Measurements from ENCODE around the gene LDHB.
"Not testable (repeated sequence)": the region's sequence is repeated elsewhere in the genome, so short reads cannot be mapped to it uniquely, and the experiment has no call there.

Gene LDHB

GRCh38 chr12:21661396-21662093 is 3.9 kb upstream of the LDHB start:
- DNase-seq = not testable (repeated sequence)

- no peak for DNase-seq
These were observed 1.7 kb upstream of the LDHB start for GRCh38 chr12:21659383-21659782.

- no peak for DNase-seq
These were observed 727 bp downstream of the LDHB start for GRCh38 chr12:21656905-21657325.

GRCh38 chr12:21655591-21655990 is 2.1 kb downstream of the LDHB start:
- DNase-seq = no peak

- DNase-seq = no peak
These were observed 5.8 kb downstream of the LDHB start for GRCh38 chr12:21651821-21652220.

- no peak for DNase-seq
These were observed 6.6 kb downstream of the LDHB start for GRCh38 chr12:21650997-21651396.

GRCh38 chr12:21649034-21649433 is 8.6 kb downstream of the LDHB start:
- no peak for DNase-seq

GRCh38 chr12:21648378-21648777 is 9.3 kb downstream of the LDHB start:
- no peak for DNase-seq

GRCh38 chr12:21647179-21647578 is 10.5 kb downstream of the LDHB start:
- DNase-seq = no peak

GRCh38 chr12:21645041-21645500 is 12.6 kb downstream of the LDHB start:
- peak; percentile 70 for DNase-seq

- DNase-seq = no peak
These were observed 13.1 kb downstream of the LDHB start for GRCh38 chr12:21644516-21644915.

GRCh38 chr12:21643758-21644157 is 13.9 kb downstream of the LDHB start:
- DNase-seq = no peak

GRCh38 chr12:21642707-21643389 is 14.8 kb downstream of the LDHB start:
- DNase-seq = no peak

GRCh38 chr12:21638054-21638891 is 19.4 kb downstream of the LDHB start:
- DNase-seq = no peak

- no peak for DNase-seq
These were observed 23.4 kb downstream of the LDHB start for GRCh38 chr12:21634245-21634644.

- DNase-seq = no peak
These were observed 26.3 kb downstream of the LDHB start for GRCh38 chr12:21631367-21631766.

GRCh38 chr12:21627924-21628323 is 29.7 kb downstream of the LDHB start:
- DNase-seq = peak; percentile 39

GRCh38 chr12:21618566-21618965 is 39.1 kb downstream of the LDHB start:
- DNase-seq = no peak

- DNase-seq = no peak
These were observed 40.6 kb downstream of the LDHB start for GRCh38 chr12:21617030-21617429.

- no peak for DNase-seq
These were observed 42.2 kb downstream of the LDHB start for GRCh38 chr12:21615431-21615830.

GRCh38 chr12:21614506-21614905 is 43.1 kb downstream of the LDHB start:
- DNase-seq = no peak

GRCh38 chr12:21613931-21614330 is 43.7 kb downstream of the LDHB start:
- no peak for DNase-seq

GRCh38 chr12:21608196-21608595 is 49.4 kb downstream of the LDHB start:
- no peak for DNase-seq

- DNase-seq = peak; percentile 2
These were observed 49.9 kb downstream of the LDHB start for GRCh38 chr12:21607701-21608100.

All from DMS153 (cell line).